ENCODE data around the gene ERICH3.

The ERICH3 gene

GRCh38 chr1:74596717-74597116 lies 76.9 kb downstream of the ERICH3 start:
- Histone ChIP-seq H3K4me3 (ENCODE audit: insufficient read depth, low read length, poor library complexity, severe bottlenecking) (no peak overlapping the region), H3F3A (ENCODE audit: insufficient read depth) (no peaks in the 10 kb centered on the region), H2AFZ (ENCODE audit: low read depth, low read length, severe bottlenecking) (no peak overlapping the region), H3K36me3 (ENCODE audit: low read length) (no peaks in the 10 kb centered on the region), H3K79me2 (ENCODE audit: insufficient read depth, low read length) (no peaks in the 10 kb centered on the region), H3K27me3 (ENCODE audit: low read length) (no peaks in the 10 kb centered on the region), H4K20me1 (ENCODE audit: low read depth, low read length) (no peaks in the 10 kb centered on the region), H3K9me2 (replicated peaks; ENCODE audit: insufficient read depth, low read length) (no peaks in the 10 kb centered on the region), H3K4me2 (ENCODE audit: low read depth, low read length, poor library complexity, severe bottlenecking) (no peak overlapping the region), H3K27ac (ENCODE audit: low read depth, low read length) (no peak overlapping the region), H3K9me3 (ENCODE audit: insufficient read depth, low read length) (no peaks in the 10 kb centered on the region), H3K9ac (ENCODE audit: low read length) (no peak overlapping the region)
- no peak for TF ChIP-seq EZH2phosphoT487 (conservative IDR thresholded peaks at IDR 0.05; ENCODE audit: low read length)
- TF ChIP-seq, protein P1, sequence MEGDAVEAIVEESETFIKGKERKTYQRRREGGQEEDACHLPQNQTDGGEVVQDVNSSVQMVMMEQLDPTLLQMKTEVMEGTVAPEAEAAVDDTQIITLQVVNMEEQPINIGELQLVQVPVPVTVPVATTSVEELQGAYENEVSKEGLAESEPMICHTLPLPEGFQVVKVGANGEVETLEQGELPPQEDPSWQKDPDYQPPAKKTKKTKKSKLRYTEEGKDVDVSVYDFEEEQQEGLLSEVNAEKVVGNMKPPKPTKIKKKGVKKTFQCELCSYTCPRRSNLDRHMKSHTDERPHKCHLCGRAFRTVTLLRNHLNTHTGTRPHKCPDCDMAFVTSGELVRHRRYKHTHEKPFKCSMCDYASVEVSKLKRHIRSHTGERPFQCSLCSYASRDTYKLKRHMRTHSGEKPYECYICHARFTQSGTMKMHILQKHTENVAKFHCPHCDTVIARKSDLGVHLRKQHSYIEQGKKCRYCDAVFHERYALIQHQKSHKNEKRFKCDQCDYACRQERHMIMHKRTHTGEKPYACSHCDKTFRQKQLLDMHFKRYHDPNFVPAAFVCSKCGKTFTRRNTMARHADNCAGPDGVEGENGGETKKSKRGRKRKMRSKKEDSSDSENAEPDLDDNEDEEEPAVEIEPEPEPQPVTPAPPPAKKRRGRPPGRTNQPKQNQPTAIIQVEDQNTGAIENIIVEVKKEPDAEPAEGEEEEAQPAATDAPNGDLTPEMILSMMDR (IDR thresholded peaks at IDR 0.05; ENCODE audit: insufficient read depth, low read length, poor library complexity, severe bottlenecking) = no peak

DNA sequence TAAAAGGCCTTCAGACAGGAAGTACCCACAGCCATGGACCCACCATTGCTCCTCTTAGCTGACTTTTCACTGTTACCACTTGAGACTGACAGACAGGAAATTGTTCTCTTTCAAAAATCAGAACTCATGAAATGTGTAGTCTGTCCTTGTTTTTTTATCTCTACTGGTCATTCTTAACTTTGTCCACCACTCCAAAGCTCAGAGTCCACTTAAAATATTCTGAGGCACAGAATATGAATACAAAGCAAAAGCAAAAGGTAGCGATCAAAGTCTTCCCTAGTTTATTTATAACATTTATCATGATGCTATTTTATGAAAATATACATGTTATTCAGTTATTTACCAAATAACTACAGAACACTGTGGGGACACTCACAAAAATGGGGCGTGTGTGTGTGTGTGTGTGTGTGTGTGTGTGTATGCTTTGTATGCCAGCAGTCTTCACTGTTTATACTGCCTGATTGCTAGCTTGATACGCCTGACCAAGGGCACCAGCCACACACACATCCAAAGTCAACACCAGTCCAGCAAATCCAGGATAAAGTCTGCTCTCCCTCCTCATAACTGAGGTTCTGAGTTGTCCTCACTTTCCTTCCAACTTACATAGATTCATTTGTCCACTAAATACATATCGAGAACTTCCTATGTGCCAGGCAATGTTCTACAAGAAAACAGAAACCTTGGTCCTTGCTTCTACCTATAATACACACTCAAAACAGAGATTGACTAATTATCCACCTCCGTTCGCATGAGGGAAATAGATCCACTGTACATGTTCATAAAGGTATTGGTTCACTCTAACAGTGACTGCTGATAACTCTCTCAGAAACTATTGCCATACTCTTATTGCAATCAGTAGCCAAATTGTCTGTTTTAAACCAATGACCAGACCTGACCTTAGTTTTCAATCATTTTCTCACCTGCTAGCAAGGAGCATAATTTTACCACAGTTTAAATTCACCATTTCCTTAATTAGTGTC lies 79.4 kb downstream of the ERICH3 start:
- Histone ChIP-seq H3K9me3 (ENCODE audit: insufficient read depth, low read length) (no peaks in the 10 kb centered on the region), H3K27ac (ENCODE audit: low read depth, low read length) (no peak overlapping the region), H3K4me3 (ENCODE audit: insufficient read depth, low read length, poor library complexity, severe bottlenecking) (no peak overlapping the region), H3K79me2 (ENCODE audit: insufficient read depth, low read length) (no peaks in the 10 kb centered on the region), H3K27me3 (ENCODE audit: low read length) (no peaks in the 10 kb centered on the region), H3K36me3 (ENCODE audit: low read length) (no peaks in the 10 kb centered on the region), H3F3A (ENCODE audit: insufficient read depth) (no peaks in the 10 kb centered on the region), H4K20me1 (ENCODE audit: low read depth, low read length) (no peaks in the 10 kb centered on the region), H3K4me2 (ENCODE audit: low read depth, low read length, poor library complexity, severe bottlenecking) (no peak overlapping the region), H3K9me2 (replicated peaks; ENCODE audit: insufficient read depth, low read length) (no peaks in the 10 kb centered on the region), H3K9ac (ENCODE audit: low read length) (no peak overlapping the region), H2AFZ (ENCODE audit: low read depth, low read length, severe bottlenecking) (no peak overlapping the region)
- TF ChIP-seq EZH2phosphoT487 (conservative IDR thresholded peaks at IDR 0.05; ENCODE audit: low read length) = no peak
- TF ChIP-seq, protein P1 (IDR thresholded peaks at IDR 0.05; ENCODE audit: insufficient read depth, low read length, poor library complexity, severe bottlenecking) = no peak

DNA sequence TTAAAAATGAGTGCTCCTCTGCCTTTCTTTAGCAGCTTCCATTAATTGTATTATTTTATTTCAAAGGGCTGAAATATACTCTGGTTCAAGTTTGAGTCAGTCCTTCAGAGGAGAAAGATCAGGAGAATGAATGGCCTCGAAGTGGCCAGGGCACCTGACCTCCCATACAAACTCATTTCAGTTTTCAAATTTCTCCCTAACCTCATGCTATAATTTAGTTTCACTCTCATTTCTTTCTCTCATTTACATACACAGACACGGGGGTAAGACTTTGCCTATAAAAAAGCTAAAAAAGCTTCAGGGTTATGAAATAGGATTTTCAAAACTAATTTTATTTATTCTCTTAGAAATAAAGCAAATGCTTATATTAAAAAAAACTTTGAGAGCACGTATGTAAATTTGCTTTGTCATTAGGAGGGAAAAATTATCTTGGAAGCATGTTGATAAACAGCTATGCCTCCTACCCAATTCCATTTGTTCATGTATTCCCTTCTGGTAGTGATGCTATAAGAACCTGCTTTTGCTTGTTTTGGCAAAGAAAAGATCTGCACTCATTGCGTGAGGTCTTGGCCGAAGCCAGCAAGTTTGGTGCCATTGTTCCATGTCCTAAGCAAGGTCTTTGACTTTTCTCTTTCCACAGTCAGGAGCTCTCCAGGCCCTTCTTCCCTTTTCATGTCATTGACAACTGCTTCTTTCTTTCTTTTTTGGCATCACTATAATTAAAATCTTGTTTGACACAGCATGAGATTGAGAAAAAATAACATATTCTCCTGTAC lies 80.8 kb downstream of the ERICH3 start:
- no peaks in the 10 kb centered on the region for H3K9me3 ChIP-seq (ENCODE audit: insufficient read depth, low read length)
- H2AFZ ChIP-seq (ENCODE audit: low read depth, low read length, severe bottlenecking) = no peak overlapping the region
- no peak overlapping the region for H3K27ac ChIP-seq (ENCODE audit: low read depth, low read length)
- H3K4me2 ChIP-seq (ENCODE audit: low read depth, low read length, poor library complexity, severe bottlenecking) = no peak overlapping the region
- no peak overlapping the region for H3K9ac ChIP-seq (ENCODE audit: low read length)
- TF ChIP-seq, protein P1 (IDR thresholded peaks at IDR 0.05; ENCODE audit: insufficient read depth, low read length, poor library complexity, severe bottlenecking) = no peak
- TF ChIP-seq EZH2phosphoT487 (conservative IDR thresholded peaks at IDR 0.05; ENCODE audit: low read length) = no peak
- H3K4me3 ChIP-seq (ENCODE audit: insufficient read depth, low read length, poor library complexity, severe bottlenecking) = no peak overlapping the region
- no peaks in the 10 kb centered on the region for H3F3A ChIP-seq (ENCODE audit: insufficient read depth)
- no peaks in the 10 kb centered on the region for H3K27me3 ChIP-seq (ENCODE audit: low read length)
- H3K9me2 ChIP-seq (replicated peaks; ENCODE audit: insufficient read depth, low read length) = no peaks in the 10 kb centered on the region
- no peaks in the 10 kb centered on the region for H3K36me3 ChIP-seq (ENCODE audit: low read length)
- H4K20me1 ChIP-seq (ENCODE audit: low read depth, low read length) = no peaks in the 10 kb centered on the region
- H3K79me2 ChIP-seq (ENCODE audit: insufficient read depth, low read length) = no peaks in the 10 kb centered on the region

Data from SU-DHL-6 (cell line).